ENCODE results near the gene KIF26A.

The KIF26A gene

DNA sequence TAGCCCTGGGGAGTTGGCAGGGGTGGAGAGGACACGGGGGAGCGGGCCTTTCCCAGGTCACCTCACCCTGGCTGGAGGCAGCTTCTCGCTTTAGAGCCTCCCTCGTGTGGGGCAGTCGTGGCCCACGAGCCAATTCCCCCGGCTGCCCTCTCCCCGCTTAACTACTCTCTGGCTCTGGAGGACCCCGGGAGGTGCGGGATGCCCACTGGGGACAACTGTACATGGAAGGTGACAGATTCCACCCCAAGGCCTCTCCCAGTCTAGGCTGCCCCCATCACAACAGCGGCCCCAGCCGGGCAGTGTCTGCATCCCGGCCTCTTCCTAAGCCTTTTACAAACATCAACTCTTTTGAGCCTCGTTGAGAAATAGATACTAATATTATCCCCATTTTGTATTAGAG is 78.1 kb downstream of the KIF26A start:
- DNase-seq (ENCODE audit: extremely low spot score) = no peak
- TF ChIP-seq, protein P1, sequence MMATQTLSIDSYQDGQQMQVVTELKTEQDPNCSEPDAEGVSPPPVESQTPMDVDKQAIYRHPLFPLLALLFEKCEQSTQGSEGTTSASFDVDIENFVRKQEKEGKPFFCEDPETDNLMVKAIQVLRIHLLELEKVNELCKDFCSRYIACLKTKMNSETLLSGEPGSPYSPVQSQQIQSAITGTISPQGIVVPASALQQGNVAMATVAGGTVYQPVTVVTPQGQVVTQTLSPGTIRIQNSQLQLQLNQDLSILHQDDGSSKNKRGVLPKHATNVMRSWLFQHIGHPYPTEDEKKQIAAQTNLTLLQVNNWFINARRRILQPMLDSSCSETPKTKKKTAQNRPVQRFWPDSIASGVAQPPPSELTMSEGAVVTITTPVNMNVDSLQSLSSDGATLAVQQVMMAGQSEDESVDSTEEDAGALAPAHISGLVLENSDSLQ (IDR thresholded peaks at IDR 0.05) = no peak
- TF ChIP-seq LEF1 (IDR thresholded peaks at IDR 0.05; ENCODE audit: borderline replicate concordance) (no peak), TARDBP (IDR thresholded peaks at IDR 0.05) (no peak), HDGF (IDR thresholded peaks at IDR 0.05; ENCODE audit: borderline replicate concordance) (no peak), FOXA1 (IDR thresholded peaks at IDR 0.05) (no peak), FOXK2 (IDR thresholded peaks at IDR 0.05) (no peak), ZNF384 (IDR thresholded peaks at IDR 0.05) (no peak), SUZ12 (IDR thresholded peaks at IDR 0.05) (no peak), L3MBTL2 (conservative IDR thresholded peaks at IDR 0.05) (no peak), FOXM1 (IDR thresholded peaks at IDR 0.05; ENCODE audit: borderline replicate concordance) (no peak), ARNT (IDR thresholded peaks at IDR 0.05) (no peak), SP1 (IDR thresholded peaks at IDR 0.05) (no peak)
- ChIA-PET CTCF (no interaction called here), POLR2A (no interaction called here)

DNA sequence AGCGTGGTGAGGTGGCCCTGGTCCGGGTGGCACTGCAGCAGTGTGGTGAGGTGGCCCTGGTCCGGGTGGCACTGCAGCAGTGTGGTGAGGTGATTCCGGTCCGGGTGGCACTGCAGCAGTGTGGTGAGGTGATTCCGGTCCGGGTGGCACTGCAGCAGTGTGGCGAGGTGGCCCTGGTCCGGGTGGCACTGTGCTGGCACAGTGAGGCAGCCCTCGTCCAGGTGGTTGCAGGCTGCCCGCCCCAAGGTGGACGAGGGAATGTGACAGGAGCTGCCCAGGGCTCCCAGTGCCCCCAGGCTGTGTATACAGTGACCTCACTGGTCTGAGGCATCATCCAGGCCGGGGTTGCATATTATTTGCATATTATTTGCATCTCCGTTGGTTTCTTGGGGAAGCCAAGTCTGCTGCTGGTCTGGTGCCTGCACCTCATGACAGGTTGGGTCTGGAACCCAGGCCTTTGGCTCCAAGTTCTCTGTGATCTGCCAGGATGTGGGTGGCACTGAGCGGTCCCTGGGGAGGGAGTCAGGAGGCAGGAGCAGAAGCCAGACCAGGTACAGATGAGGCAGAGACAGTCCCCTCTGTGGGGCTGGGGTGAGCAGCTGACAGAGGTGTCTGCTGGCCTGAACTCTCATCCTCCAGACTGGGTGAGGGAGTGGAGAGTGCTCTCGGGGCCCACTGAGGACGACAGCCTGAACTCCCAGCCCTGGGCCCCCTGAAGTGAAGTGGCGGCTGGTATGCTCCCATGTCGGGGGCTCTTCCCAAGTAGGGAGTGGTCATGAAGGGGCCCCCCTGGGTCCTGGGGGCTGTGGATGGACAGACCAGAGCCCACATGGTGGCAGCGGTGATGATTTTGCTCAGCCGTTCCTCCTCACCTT is 79.3 kb downstream of the KIF26A start:
- no peak for DNase-seq (ENCODE audit: extremely low spot score)
- TF ChIP-seq SUZ12 (IDR thresholded peaks at IDR 0.05) = no peak
- no peak for TF ChIP-seq CTBP1 (IDR thresholded peaks at IDR 0.05; ENCODE audit: borderline replicate concordance)
- no peak for TF ChIP-seq BHLHE40 (IDR thresholded peaks at IDR 0.05; ENCODE audit: borderline replicate concordance)
- TF ChIP-seq NFRKB (IDR thresholded peaks at IDR 0.05) = no peak
- no peak for TF ChIP-seq SP1 (IDR thresholded peaks at IDR 0.05)
- TF ChIP-seq FOXM1 (IDR thresholded peaks at IDR 0.05; ENCODE audit: borderline replicate concordance) = no peak
- TF ChIP-seq, protein P1 (IDR thresholded peaks at IDR 0.05) = no peak
- no peak for TF ChIP-seq L3MBTL2 (conservative IDR thresholded peaks at IDR 0.05)
- no peak for TF ChIP-seq ARNT (IDR thresholded peaks at IDR 0.05)
- TF ChIP-seq ZNF384 (IDR thresholded peaks at IDR 0.05) = no peak
- TF ChIP-seq TARDBP (IDR thresholded peaks at IDR 0.05) = no peak
- no peak for TF ChIP-seq ELF4 (IDR thresholded peaks at IDR 0.05)
- TF ChIP-seq HDGF (IDR thresholded peaks at IDR 0.05; ENCODE audit: borderline replicate concordance) = no peak
- TF ChIP-seq LEF1 (IDR thresholded peaks at IDR 0.05; ENCODE audit: borderline replicate concordance) = no peak
- no peak for TF ChIP-seq FOXK2 (IDR thresholded peaks at IDR 0.05)
- TF ChIP-seq FOXA1 (IDR thresholded peaks at IDR 0.05) = no peak
- ChIA-PET POLR2A (no interaction called here), CTCF (no interaction called here)

DNA sequence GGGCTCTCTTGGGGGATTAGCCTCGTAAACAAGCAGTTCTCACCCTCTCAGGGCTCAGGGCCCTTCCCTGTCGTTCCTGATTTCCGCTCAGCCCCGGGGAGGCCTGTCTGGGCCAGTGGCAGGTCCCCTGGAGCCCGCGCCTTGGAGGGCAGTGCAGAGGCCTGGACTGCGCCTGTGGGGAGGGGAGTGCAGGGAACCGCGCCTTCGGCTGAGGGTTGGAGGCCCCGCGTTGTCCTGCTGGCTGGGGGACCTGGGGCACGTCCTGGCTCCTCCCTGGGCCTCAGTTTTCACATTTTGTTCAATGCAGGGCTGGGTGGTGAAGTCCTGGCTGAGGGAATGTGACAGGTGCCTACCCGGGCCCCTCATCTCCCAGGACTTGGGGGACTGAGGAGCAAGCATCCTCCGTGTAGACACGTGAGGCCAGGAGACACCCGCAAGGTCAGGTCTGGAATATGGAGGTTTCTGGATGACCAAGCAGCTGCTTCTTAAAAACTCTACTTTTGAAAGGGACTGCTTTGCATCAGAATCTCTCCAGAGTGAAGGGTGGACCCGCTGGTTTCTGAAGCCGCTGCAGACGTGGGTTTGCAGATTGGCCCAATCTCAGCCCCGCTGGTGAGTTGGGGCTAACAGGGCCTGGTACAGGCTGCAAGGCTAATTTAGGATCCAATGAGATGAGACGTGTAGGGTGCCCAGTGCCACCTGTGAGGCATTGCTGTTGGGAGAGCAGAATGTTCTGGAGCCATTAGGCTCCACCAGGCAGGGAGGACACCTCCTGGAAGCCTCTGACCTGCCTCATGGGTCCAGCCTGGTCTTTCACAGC is 80.2 kb downstream of the KIF26A start:
- TF ChIP-seq CTBP1 (IDR thresholded peaks at IDR 0.05; ENCODE audit: borderline replicate concordance) (no peak), BHLHE40 (IDR thresholded peaks at IDR 0.05; ENCODE audit: borderline replicate concordance) (no peak), FOXK2 (IDR thresholded peaks at IDR 0.05) (no peak)
- ChIA-PET CTCF (no interaction called here), POLR2A (no interaction called here)
- no peak for DNase-seq (ENCODE audit: extremely low spot score)

DNA sequence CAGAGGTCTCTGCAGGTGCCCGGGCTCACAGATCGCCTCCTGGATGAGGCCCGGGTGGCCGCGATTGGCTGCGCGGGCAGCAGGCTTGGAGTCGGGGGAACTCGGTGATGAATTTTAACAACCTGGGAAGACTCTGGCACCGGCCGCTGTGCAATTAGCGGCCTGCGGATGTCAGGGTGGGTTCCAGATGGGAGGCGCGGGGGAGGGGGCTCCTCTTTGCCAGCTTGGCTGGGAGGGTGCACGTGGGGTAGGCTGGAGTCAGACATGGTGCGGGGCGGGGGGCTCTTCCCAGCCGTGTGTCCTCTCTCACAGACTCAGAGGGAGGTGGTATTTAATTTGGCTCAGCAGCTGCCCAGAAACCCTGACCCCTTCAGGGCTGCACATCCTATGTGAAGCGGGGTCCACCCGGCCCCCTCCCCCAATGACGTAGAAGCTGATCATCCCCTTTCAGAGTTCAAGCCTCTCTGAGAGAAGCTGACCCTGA is 81.4 kb downstream of the KIF26A start:
- CTCF ChIA-PET = no interaction called here
- DNase-seq (ENCODE audit: extremely low spot score) = no peak
- TF ChIP-seq SUZ12 (IDR thresholded peaks at IDR 0.05) (no peak), ELF4 (IDR thresholded peaks at IDR 0.05) (no peak), ZNF384 (IDR thresholded peaks at IDR 0.05) (no peak), BHLHE40 (IDR thresholded peaks at IDR 0.05; ENCODE audit: borderline replicate concordance) (no peak), ARNT (IDR thresholded peaks at IDR 0.05) (no peak), CTBP1 (IDR thresholded peaks at IDR 0.05; ENCODE audit: borderline replicate concordance) (no peak), LEF1 (IDR thresholded peaks at IDR 0.05; ENCODE audit: borderline replicate concordance) (no peak), TARDBP (IDR thresholded peaks at IDR 0.05) (no peak), FOXA1 (IDR thresholded peaks at IDR 0.05) (no peak)
- POLR2A ChIA-PET = no interaction called here

DNA sequence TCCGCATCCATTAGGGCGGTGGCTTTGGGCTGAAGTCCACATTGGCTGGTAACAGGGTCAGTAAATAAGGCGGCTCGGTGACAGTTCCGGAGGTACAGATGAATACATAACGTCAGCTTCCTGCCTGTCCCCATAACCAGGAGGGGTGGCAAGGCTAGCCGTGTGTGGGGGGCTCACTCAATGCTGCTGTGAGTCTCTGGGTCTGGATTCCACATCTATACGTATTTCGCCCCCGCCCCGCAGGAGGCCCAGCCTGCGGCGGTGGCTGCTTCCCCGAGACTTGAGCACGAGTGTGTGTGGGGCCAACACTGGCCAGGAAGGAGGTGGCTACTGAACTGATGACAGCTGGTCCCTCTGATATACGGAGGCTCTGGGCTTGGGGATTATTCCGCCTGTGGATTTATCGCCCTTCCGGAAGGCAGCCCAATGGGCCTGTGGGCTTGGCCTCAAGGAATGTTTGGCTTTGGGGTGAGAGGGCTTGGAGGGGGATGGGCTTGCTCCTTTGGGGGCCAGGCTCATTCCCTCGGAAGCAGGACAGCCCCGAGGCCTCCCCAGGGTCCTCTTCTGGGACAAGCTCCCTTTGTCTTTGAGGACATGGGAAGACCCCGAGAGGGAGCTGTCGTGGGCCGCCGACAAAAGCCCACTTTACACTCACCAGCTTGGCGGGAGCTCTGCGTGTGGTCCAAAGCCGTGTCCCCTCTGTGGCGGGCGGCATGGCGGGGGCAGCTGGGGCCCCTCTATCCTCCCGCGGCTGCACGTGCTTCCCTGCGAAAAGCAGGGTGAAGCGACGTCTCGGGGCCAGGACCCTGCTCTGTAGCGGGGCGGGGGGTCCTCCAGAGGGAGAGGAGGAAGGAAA is 82.1 kb downstream of the KIF26A start:
- no peak for DNase-seq (ENCODE audit: extremely low spot score)
- POLR2A ChIA-PET = no interaction called here
- no peak for TF ChIP-seq LEF1 (IDR thresholded peaks at IDR 0.05; ENCODE audit: borderline replicate concordance)
- CTCF ChIA-PET = no interaction called here

DNA sequence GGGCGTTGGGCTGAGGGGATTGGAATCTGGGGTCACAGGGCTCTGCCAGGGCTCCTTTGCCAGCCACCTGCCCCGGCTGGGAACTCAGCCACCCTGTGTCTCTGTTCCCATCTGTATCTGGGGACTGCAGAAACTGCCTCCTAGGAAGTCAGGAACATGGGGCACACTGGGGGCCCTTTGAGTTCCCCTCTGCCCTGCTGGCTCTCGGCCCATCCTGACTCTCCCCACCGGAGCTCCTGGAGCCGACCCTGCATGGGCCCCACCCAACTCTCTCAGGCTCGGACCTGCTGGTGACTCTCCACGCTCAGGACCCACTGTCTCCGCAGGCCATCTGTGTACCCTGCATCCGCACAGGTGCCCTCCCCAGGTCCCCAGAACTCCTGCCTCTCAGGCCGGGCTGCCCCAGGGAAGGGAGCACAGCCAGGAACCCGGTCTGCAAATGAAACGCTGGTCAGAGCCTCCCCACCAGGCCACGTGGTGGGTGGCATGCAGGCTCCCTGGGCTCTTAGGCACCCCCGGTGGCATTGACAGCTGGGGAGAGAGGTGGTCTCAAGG is 82.8 kb downstream of the KIF26A start:
- ChIA-PET CTCF (no interaction called here), POLR2A (no interaction called here)
- DNase-seq (ENCODE audit: extremely low spot score) = no peak
- TF ChIP-seq FOXK2 (IDR thresholded peaks at IDR 0.05) (no peak), ELF4 (IDR thresholded peaks at IDR 0.05) (no peak), HDGF (IDR thresholded peaks at IDR 0.05; ENCODE audit: borderline replicate concordance) (no peak), FOXM1 (IDR thresholded peaks at IDR 0.05; ENCODE audit: borderline replicate concordance) (no peak), L3MBTL2 (conservative IDR thresholded peaks at IDR 0.05) (no peak), TARDBP (IDR thresholded peaks at IDR 0.05) (no peak), FOXA1 (IDR thresholded peaks at IDR 0.05) (no peak), NFRKB (IDR thresholded peaks at IDR 0.05) (no peak), ARNT (IDR thresholded peaks at IDR 0.05) (no peak), CTBP1 (IDR thresholded peaks at IDR 0.05; ENCODE audit: borderline replicate concordance) (no peak), LEF1 (IDR thresholded peaks at IDR 0.05; ENCODE audit: borderline replicate concordance) (no peak), ZNF384 (IDR thresholded peaks at IDR 0.05) (no peak), BHLHE40 (IDR thresholded peaks at IDR 0.05; ENCODE audit: borderline replicate concordance) (no peak), SP1 (IDR thresholded peaks at IDR 0.05) (no peak), SUZ12 (IDR thresholded peaks at IDR 0.05) (no peak)
- TF ChIP-seq, protein P1 (IDR thresholded peaks at IDR 0.05) = no peak

Measured in HEK293T (cell line).